ENCODE data around the gene CAB39. TPM values are rescaled to one million over a fixed set of nuclear protein-coding genes. Genes with fewer than 3 reads are reported as not detected.

Gene CAB39
- total RNA-seq, 1 donor from 2014 or later: 96.3 TPM

DNA sequence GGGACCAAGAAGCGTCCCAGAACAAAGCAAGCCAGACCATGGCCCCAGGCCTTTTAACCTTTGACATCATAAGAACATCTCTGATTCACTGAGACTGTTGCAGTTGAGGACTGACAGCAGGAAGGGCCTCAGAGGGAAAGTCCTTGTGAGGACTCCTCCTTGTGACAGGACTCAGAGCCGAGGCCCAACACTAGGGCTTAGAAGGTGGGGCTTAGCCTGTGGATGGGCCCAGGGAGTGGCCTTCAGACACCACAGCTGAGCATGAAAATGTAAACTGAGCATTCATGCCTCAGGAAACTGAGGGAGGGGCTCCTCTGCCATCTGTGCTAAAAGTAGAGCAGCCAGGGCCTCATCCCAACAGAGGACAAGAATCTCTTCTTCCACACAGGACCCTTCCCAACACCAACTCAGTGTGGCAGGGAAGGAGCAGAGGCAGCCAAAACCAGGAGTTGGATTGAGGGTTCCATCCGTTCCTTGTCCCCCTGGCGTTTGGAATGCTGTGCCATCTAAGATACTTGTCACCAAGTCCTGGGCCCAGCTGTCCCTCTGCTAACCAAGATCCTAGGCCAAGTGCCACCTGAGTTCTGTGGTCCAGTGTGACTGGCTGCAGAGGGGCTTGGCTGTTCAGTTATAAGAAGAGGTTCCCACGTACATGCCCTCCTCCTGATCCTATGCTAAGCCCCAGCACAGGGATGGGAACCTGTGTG is 37.5 kb upstream of the CAB39 start:
- no peak overlapping the region for H3K4me3 ChIP-seq (ENCODE audit: low read depth, low read length)
- TF ChIP-seq, protein P1, sequence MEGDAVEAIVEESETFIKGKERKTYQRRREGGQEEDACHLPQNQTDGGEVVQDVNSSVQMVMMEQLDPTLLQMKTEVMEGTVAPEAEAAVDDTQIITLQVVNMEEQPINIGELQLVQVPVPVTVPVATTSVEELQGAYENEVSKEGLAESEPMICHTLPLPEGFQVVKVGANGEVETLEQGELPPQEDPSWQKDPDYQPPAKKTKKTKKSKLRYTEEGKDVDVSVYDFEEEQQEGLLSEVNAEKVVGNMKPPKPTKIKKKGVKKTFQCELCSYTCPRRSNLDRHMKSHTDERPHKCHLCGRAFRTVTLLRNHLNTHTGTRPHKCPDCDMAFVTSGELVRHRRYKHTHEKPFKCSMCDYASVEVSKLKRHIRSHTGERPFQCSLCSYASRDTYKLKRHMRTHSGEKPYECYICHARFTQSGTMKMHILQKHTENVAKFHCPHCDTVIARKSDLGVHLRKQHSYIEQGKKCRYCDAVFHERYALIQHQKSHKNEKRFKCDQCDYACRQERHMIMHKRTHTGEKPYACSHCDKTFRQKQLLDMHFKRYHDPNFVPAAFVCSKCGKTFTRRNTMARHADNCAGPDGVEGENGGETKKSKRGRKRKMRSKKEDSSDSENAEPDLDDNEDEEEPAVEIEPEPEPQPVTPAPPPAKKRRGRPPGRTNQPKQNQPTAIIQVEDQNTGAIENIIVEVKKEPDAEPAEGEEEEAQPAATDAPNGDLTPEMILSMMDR (conservative IDR thresholded peaks at IDR 0.05; ENCODE audit: low read depth, low read length): no peak
- no peak for DNase-seq (ENCODE audit: low read depth)

GRCh38 chr2:230676546-230676945 is 36.1 kb upstream of the CAB39 start:
- DNase-seq (ENCODE audit: low read depth): no peak
- TF ChIP-seq, protein P1 (conservative IDR thresholded peaks at IDR 0.05; ENCODE audit: low read depth, low read length): no peak
- H3K4me3 ChIP-seq (ENCODE audit: low read depth, low read length): no peak overlapping the region

DNA sequence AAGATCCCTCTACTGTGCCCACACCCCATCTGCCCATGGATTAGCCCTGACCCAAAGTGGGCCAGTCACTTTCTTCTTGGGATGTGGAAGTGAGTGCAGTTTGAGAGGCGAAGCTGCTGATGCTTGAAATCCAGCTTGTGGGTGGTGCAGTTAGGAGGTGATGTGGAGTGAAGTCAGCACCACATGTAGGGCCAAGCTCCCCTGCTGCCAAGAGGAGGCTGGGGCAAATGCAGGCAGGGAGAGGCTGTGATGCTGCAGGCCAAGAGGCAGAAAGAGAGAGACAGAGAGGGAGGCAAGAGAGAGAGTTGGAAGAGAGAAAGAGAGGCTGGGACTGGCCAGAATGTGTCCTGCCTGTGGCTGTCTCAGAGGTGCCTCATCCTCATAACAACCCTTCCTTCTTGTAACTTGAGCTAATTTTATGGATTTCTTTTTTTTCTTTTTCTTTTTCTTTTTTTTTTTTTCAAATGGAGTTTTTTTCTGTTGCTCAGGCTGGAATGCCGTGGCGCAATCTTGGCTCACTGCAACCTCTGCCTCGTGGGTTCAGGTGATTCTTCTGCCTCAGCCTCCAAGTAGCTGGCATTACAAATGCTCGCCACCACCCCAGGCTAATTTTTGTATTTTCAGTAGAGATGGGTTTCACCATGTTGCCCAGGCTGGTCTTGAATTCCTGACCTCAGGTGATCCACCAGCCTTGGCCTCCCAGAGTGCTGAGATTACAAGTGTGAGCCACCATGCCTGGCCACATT is 35.3 kb upstream of the CAB39 start:
- H3K4me3 ChIP-seq (ENCODE audit: low read depth, low read length): no peak overlapping the region
- DNase-seq (ENCODE audit: low read depth): no peak
- TF ChIP-seq, protein P1 (conservative IDR thresholded peaks at IDR 0.05; ENCODE audit: low read depth, low read length): no peak

DNA sequence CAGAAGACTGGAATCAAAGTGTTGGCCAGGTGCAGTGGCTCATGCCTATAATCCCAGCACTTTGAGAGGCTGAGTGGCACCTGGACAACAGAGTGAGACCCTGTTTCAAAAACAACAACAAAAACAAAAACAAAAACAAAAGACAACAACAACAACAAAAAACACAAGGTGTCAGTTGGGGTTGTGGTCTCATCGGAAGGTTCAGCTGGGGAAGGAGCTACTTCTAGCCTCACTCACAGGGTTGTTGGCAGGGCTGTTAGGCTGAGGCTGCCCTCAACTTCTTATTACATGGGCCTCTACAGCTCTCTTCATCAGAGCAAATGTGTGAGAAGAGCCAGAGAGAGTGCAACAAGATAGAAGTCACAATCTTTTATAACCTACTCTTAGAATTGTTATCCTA is 34.6 kb upstream of the CAB39 start:
- no peak overlapping the region for H3K4me3 ChIP-seq (ENCODE audit: low read depth, low read length)
- no peak for DNase-seq (ENCODE audit: low read depth)
- TF ChIP-seq, protein P1 (conservative IDR thresholded peaks at IDR 0.05; ENCODE audit: low read depth, low read length): no peak

DNA sequence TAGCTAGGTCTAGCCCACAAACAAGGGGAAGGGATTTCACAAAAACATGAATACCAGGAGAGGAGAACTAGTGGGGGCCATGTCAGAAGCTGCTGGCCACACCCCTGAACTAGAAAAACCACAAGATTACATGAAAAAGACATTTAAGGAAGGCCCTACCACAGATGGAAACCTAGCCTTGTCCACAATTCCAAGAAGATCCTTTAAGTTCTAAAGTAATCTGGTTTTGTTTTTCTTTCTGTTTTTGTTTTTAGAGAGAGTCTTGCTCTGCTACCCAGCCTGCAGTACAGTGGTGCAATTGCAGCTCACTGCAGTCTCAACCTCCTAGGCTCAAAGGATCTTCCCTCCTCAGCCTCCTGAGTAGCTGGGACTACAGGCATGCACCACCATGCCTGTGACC is 34.2 kb upstream of the CAB39 start:
- no peak overlapping the region for H3K4me3 ChIP-seq (ENCODE audit: low read depth, low read length)
- TF ChIP-seq, protein P1 (conservative IDR thresholded peaks at IDR 0.05; ENCODE audit: low read depth, low read length): no peak
- no peak for DNase-seq (ENCODE audit: low read depth)

DNA sequence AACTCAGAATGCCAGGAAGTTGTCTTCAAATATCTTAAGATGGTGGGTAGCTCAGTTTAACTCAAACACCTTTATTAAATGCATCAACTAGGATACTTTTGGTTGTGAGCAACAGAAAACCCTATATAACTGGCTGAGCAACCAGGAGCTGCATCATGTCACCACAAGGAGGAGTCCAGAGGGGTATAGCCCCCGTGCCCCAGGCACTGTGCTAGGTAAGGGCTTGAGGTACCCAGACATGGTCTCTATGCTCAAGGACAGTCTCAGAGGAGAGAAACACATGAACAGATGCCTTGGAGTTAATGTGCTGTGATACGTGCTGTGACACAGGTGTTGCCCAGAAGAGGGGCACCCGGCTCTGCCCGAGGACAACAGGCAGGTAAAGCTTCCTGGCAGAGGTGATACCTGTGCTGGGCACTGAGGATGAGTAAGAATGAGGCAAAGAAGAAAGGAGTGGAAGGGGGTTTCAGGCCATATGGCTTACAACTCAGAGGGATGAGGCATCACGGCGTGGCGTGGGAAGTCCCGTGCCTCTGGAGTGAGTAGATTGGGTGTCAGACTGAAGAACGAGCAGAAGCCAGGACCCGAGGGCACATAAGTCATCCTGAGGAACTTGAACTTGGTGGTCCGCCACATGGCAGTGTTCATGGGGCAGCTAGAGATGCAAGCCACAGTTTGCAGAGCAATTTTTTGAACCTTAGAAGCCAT is 32.0 kb upstream of the CAB39 start:
- DNase-seq (ENCODE audit: low read depth): no peak
- no peak overlapping the region for H3K4me3 ChIP-seq (ENCODE audit: low read depth, low read length)
- TF ChIP-seq, protein P1 (conservative IDR thresholded peaks at IDR 0.05; ENCODE audit: low read depth, low read length): peak; percentile 9
